ENCODE results near the gene NUCB1. TPM values are rescaled to one million over a fixed set of nuclear protein-coding genes. Genes with fewer than 3 reads are reported as not detected.

The NUCB1 gene
- total RNA-seq, 1 donor from 2014 or later, result 234 TPM

DNA sequence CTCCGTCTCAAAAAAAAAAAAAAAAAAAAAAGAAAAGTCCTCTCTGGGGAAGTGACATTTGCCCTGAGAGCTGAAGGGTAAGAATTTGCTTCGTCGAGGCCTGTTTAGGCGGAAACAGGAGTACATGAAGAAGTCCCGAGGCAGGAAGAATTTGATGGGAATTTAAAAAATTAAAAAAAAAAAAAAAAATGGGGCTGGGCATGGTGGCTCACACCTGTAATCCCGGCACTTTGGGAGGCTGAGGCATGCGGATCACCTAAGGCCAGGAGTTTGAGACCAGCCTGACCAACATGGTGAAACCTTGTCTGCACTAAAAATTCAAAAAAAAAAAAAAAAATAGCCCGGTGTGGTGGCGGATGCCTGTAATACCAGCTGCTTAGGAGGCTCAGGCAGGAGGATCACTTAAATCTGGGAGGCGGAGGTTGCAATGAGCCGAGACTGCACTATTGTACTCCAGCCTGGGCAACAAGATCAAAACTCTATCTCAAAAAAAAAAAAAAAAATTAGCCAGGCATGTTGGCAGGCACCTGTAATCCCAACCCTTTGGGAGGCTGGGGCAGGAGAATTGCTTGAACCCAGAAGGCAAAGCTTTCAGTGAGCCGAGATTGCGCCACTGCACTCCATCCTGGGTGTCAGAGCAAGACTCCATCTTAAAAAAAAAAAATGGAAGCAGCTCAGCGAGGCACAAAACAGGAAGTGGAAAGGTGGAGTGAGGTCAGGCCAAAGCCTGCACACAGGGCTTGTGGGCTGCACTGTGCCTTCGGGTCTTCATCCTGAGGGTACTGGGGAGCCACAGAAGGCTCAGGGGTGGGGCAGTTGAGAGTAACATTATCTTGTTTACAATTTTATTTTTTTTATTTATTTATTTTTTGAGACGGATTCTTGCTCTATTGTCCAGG is 59.5 kb downstream of the NUCB1 start:
- intact Hi-C loops (cut with micrococcal nuclease), result loop anchor here (10.0 kb wide), 1 partner anchor 325 kb away; the partner anchor contains the start of gene DBP

DNA sequence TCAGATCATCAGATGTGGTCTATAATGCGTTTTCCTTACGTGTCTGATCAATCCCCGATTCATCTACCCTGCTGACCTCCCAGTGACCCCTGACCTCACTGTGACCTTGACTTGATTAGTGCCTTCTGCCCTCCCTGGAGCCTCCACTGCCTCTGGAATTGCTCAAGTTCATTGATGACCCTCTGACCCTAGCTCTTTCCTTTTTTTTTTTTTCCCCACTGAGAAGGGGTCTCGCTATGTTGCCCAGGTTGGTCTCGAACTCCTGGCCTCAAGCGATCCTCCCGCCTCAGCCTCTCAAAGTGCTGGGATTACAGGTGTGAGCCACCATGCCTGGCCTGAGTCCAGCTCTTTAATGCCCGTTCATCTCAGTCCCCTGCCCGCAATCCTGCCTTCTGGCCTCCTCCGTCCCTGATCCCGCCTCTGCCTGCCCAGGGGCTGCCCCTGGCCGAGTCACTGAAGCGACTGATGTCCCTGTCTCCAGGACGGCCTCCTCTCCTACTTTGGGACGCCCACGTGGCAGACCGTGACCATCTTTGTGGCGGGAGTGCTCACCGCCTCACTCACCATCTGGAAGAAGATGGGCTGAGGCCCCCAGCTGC is 61.0 kb downstream of the NUCB1 start:
- intact Hi-C loops (cut with micrococcal nuclease), result loop anchor here (10.0 kb wide), 1 partner anchor 326 kb away; the partner anchor contains the start of gene DBP

DNA sequence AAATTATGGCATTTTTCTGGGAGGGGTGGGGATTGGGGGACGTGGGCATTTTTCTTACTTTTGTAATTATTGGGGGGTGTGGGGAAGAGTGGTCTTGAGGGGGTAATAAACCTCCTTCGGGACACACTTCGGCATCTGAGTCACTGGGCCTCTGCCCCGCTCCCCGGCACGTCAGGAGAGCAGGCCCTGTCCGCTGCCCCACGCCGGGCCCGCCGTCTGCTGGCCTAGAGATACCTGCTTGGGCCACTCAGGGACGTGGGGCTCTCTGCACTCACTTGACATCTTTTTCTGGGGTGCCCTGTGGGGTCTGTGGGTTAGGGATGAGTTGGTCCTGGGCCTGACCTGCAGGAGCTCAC is 61.5 kb downstream of the NUCB1 start:
- intact Hi-C loops (cut with micrococcal nuclease), result loop anchor here (10.0 kb wide), 1 partner anchor 327 kb away; the partner anchor contains the start of gene DBP

DNA sequence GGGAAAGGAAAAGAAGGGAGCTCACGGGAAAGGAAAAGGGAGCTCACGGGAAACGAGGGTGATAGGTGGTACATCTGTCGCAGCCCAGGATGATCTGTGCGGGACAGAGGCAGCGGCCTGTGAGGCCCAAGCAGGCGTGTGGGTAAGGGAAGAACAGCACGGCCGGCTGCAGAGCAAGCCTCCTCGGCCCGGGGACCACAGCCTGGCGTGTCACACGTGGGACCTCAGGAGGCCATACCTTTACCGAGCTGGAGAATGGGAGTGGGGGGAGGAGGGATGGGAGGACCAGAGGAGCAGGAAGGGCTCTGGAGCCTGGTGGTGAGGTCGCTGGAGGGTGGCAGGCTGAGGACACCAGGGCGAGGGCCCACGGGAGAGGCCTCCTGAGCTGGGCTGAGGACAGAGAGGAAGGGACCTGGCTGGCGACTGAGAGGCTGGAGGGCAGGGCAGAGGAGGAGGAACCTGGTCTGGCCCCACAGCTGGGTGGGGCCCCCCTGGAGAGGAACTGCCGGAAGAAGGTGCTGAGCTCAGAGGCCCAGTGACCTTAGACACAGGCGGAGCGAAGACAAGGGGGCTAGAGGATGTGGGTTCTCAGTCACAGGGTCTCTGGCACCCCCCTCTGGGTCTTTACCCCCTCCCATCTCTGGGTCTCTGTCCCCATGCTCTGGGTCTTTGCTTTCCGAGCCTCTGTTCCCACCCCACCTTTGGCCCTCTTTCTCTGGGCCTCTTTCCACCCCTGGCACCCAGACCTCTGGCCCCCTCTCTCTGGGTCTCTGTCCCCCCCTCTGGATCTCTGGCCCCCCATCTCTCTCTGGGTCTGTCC is 62.1 kb downstream of the NUCB1 start:
- intact Hi-C loops (cut with micrococcal nuclease), result loop anchor here (10.0 kb wide), 1 partner anchor 327 kb away; the partner anchor contains the start of gene DBP

DNA sequence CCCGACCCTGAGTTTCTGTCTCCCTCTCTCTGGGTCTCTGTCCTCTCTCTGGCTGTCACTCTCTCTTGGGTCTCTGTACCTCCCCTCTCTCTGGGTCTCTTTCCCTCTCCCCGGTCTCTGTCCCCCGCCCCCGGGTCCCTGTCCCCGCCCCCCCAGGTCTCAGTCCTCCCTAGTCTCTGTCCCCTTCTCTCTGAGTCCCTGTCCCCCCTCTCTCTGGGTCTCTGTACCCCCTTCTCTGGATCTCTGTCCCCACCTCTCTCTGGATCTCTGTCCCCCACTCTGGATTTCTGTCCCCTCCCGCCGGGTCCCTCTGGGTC is 62.7 kb downstream of the NUCB1 start:
- intact Hi-C loops (cut with micrococcal nuclease), result loop anchor here (10.0 kb wide), 1 partner anchor 328 kb away; the partner anchor contains the start of gene DBP

DNA sequence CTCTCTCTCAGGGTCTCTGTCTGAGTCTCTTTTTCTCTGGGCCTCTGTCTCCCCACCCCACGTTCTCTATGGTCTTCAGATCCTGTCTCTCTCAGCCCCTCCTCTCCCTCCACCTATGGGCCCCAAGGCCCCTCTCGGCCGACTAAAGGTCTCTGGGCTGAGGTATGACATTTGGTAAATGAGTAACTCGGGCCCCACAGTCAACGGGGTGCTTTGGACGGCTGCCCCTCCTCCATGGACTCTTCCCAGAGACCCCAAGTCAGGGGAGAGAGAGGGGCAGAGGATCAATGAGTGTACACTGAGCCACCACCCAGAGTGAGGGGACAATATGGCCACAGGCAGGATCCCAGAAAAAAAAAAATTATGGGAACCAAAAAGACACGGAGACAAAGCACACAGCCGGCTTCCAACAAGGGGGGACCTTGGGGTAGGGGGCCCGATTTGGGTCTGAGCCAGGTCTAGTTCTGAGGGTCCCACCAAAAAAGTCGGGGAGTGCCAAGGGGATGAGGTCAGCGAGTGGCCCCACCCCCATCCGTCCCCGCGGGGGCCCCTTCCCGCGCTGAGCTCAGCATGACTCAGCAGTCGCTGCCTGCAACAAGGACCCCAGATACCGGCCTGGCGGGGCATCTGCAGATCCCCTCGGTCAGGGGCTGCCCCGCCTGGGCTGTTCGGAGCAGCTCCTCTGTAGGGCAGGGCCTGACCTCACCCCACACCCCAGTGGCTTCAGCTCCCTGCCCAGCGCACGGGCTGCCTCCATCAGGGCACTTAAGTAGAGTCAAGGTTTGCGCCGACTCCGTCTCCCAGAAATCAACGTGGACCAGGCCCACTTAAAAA is 63.5 kb downstream of the NUCB1 start:
- intact Hi-C loops (cut with micrococcal nuclease), result loop anchor here (2.0 to 10.0 kb wide), 2 partner anchors 63 to 329 kb away; partner anchors contain the start of genes DBP and NUCB1

DNA sequence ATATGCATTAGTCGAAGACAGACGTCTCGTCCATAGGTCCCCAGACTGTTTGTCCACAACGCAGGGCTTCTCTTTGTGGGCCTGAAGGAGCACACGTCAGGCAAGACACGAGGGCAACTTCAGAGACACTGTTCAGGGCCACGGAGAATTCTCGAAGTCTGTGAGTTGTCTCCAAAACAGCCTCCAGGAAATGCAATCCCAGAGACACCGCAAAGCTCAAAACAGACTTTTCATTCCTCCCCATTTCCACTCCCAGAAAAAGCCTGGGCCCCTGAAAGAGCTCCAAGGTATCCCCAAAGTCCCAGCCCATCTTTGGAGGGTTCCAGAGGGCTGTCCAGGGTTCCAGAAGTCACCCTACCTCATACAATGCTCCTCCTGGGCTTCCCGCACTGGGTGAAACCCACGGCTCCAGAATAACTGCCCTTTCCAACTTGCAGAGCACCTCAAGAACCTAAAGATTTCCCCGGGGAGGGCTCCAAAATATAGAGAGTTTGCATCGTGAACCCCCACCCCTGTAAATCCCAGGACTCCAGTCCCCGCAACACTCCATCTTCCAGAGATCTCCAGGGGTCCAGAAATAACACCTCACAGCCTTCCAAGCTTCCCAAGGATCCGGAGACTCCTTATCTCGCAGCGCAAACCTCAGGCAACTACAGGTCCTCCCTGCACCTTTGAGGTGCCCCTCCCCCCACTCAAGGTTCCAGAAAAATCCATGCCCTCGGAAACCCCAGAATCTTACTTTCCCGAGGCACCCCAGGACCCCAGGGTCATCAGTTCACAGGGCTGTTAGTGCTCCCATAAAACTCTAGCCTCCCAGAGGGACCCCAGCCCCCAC is 64.3 kb downstream of the NUCB1 start:
- intact Hi-C loops (cut with micrococcal nuclease), result loop anchor here (1.0 to 10.0 kb wide), 5 partner anchors 10 to 330 kb away; partner anchors contain the start of genes BAX, DBP, GYS1 and NUCB1

DNA sequence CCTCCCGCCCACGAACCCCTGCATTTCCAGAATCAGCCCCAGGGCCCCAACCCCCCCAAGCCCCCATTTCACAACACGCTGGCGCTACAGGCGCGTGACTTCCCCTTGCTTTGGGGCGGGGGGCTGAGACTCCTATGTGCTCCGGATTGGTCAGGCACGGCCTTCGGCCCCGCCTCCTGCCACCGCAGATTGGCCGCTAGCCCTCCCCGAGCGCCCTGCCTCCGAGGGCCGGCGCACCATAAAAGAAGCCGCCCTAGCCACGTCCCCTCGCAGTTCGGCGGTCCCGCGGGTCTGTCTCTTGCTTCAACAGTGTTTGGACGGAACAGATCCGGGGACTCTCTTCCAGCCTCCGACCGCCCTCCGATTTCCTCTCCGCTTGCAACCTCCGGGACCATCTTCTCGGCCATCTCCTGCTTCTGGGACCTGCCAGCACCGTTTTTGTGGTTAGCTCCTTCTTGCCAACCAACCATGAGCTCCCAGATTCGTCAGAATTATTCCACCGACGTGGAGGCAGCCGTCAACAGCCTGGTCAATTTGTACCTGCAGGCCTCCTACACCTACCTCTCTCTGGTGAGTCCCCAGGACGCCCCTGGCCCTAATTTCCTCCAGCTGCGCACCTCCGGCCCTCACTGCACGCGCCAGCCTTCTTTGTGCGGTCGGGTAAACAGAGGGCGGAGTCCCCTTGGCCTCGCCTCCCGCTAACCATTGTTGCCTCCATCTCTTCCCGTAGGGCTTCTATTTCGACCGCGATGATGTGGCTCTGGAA is 65.1 kb downstream of the NUCB1 start, which contains the start of gene FTL:
Gene FTL, plus strand, starts transcription at position 270 of the 766 bp plus-strand sequence. Its CDS starts 199 bp downstream, at position 469.
- intact Hi-C loops (cut with micrococcal nuclease), result loop anchor here (1.0 to 10.0 kb wide), 5 partner anchors 11 to 330 kb away; partner anchors contain the start of genes BAX, DBP, GYS1 and NUCB1

DNA sequence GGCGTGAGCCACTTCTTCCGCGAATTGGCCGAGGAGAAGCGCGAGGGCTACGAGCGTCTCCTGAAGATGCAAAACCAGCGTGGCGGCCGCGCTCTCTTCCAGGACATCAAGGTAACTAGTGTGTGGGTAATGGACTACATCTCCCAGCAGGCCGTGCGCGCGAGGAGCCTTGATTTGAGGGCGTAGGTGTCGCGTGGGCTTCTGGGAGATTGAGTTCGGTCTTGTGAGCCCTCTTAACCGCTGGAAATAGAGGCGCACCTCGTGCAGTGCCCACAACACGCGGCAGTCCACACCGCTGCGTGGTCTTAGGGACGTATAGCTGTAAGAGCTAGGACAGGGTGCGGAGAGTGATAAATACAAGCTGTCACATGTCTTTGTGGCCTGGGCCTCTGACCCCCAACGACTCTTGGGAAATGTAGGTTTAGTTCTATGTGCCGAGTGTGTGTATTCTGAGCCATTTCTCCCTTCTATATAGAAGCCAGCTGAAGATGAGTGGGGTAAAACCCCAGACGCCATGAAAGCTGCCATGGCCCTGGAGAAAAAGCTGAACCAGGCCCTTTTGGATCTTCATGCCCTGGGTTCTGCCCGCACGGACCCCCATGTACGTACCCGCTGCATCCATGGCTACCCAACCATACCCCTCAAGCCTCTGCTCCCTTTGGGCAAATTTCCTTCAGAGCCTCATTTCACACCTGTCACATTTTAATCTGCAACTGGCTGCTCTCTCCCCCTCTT is 65.9 kb downstream of the NUCB1 start:
- intact Hi-C loops (cut with micrococcal nuclease), result loop anchor here (1.0 to 10.0 kb wide), 5 partner anchors 12 to 331 kb away; partner anchors contain the start of genes BAX, DBP, GYS1 and NUCB1

DNA sequence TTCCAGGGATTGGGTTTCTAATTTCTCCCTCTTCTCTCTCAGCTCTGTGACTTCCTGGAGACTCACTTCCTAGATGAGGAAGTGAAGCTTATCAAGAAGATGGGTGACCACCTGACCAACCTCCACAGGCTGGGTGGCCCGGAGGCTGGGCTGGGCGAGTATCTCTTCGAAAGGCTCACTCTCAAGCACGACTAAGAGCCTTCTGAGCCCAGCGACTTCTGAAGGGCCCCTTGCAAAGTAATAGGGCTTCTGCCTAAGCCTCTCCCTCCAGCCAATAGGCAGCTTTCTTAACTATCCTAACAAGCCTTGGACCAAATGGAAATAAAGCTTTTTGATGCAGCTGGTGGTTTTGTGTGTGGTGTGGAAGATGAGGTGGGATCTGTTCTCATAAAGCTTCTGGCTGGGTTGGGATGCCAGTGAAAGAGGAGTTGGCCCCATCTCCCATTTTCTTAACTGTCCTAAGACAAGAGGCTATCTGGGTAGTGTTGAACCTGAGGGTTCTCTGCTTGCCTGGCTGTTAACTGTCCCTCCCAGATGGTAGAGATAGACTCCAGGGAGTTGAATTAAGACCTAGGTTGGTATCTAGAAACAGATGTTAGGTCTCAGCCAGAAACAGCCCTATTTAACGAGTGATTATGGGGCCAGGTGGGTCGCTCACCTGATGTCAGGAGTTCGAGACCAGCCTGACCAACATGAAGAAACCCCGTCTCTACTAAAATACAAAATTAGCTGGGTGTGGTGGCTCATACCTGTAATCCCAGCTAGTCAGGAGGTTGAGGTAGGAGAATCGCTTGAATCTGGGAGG is 66.6 kb downstream of the NUCB1 start:
- intact Hi-C loops (cut with micrococcal nuclease), result loop anchor here (10.0 kb wide), 1 partner anchor 332 kb away; the partner anchor contains the start of gene DBP

DNA sequence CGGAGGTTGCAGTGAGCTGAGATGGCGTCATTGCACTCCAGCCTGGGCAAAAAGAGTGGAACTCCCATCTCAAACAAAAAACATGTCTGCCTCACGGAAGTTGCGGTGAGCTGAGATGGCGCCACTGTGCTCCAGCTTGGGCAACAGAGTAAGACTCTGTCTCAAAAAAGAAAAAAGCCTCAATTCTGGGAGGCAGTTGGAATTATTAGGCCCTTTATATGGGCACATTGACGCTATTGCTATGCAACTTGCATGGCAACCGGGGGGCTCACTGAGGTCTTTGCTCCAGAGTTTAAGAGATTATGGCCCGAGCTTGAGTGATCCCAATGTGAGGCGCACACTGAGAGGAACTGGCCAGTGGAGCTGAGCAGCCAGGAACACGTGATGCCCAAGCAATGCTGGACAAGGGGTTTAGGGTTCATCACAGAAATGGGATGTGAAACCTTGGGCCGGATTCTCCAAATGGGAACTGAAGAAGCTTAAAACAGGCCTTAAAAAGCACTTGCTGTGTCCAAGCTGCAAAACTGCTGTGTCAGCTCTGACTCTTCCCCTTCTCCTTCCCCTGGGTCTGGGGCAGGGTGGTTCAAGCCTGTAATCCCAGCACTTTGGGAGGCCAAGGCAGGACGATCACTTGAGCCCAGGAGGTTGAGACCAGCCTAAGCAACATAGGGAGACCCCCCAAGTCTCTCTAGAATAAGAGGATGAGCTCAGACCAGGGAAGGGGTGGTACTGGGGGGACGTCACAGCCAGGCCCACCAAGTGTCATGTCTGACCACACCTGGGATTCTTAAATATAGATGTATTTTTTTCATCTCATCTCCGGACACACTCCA is 67.5 kb downstream of the NUCB1 start:
- intact Hi-C loops (cut with micrococcal nuclease), result loop anchor here (10.0 kb wide), 1 partner anchor 333 kb away; the partner anchor contains the start of gene DBP

DNA sequence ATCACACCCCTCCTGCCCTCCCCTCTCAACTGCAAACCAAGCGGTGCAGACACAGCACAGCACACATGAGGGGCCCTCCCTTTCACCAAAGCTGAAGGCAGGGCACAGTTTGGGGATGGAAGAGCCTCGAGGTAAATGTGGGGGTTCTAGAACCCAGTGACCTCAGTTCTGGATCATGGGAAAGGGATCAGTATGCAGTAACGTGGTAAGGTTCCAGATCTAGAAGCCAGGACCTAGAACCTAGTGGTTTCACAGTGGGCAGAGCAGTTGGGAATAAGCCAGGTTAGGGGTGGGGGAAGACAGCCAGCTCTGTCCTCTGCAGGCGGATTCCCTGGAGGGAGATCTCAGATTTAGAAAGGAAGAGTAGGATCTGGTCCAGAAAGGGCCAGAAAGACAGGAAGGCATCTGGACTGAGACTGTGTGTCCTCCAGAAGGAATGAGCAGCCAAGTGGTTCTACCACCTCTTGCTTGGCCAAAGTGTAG is 68.1 kb downstream of the NUCB1 start:
- intact Hi-C loops (cut with micrococcal nuclease), result loop anchor here (10.0 kb wide), 1 partner anchor 333 kb away; the partner anchor contains the start of gene DBP

DNA sequence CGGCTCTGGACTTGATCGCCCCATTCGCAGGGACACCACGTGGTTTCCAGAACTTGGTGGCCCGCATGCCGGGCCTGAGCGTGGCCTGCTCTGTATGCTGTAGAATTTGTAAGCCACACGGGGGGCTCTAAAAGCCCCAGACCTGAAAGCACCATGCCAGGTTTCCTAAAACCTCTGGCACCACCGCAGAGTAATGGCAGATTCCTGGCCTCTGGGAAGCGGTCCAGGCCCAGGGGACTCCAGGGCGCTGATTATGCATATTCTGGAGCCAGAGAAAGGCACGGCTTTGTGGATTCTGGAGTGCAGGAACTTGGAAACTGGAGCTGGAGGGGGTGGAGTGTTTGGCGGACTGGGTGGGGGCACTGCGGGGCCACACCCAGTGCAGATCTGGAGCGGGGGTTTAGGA is 68.7 kb downstream of the NUCB1 start:
- intact Hi-C loops (cut with micrococcal nuclease), result loop anchor here (10.0 kb wide), 1 partner anchor 334 kb away; the partner anchor contains the start of gene DBP

DNA sequence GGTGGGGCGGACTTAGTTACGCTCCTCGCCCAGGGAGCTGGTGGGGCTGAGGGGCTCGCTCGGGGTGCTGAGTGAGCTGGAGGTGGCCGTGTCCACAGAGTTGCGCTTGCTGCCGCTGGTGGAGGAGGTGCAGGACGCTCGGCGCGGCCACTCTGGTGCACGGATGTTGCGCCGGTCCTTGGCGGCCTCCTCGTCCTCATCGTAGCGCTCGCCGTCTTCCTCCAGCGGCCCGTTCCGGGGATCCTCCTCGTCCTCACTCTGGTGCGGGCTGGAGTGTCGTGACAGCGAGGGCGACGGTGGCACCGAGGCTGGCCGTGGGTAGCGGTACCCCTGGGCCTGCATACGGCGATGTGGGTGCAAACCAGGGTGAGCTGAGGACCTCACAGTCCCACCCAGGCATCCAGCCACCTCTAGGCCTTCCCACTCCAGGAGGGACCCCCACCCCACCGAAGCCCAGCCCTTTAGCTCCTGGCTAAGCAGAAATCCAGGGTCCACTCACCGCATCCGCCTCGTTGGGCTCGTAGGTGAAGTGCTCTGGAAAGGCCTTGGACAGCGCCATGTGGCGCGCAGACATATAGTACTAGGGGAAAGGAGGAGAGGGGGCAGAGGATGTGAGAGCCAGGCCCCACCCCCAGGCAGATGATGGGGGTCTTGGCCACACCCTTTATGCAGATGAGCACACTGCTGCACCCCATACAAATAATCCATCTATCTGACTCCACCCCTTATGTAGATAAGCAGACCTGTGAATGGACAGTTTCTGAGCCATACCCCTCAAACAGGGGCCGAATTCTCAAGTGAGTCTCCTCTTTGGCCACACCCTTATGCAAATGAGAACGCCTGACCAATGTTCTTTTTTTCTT is 69.4 kb downstream of the NUCB1 start:
- intact Hi-C loops (cut with micrococcal nuclease), result loop anchor here (2.0 to 10.0 kb wide), 2 partner anchors 175 to 335 kb away; partner anchors contain the start of gene DBP
